Measurements from ENCODE around the gene TMEM115.

DNA sequence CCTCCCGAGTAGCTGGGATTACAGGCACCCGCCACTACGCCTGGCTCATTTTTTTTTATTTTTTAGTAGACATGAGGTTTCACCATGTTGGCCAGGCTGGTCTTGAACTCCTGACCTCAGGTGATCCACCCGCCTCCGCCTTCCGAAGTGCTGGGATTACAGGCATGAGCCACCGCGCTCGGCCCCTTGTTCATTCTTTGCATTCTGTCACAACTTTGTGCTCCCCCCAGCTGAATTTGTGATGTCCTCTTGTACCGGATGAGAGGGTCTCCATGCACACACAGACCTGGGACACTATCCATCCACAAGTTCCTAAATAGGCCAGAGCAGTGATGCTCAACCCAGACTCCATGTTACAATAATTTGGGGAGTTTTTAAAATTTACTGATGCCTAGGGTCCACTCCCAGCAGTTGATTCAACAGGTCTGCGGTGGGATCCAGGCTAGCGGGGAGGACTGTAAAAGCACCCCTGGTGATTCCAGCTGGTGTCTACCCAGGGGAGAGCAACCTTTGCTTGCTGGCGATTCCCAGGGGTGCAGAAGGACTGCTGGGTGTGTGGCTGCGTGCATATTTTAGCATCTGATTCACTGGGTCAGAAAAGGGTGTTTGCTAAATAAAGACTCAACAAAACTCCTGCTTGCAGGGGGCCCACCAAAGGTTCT is 19.7 kb downstream of the TMEM115 start:
- TF ChIP-seq, protein P1, sequence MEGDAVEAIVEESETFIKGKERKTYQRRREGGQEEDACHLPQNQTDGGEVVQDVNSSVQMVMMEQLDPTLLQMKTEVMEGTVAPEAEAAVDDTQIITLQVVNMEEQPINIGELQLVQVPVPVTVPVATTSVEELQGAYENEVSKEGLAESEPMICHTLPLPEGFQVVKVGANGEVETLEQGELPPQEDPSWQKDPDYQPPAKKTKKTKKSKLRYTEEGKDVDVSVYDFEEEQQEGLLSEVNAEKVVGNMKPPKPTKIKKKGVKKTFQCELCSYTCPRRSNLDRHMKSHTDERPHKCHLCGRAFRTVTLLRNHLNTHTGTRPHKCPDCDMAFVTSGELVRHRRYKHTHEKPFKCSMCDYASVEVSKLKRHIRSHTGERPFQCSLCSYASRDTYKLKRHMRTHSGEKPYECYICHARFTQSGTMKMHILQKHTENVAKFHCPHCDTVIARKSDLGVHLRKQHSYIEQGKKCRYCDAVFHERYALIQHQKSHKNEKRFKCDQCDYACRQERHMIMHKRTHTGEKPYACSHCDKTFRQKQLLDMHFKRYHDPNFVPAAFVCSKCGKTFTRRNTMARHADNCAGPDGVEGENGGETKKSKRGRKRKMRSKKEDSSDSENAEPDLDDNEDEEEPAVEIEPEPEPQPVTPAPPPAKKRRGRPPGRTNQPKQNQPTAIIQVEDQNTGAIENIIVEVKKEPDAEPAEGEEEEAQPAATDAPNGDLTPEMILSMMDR (IDR thresholded peaks at IDR 0.05; ENCODE audit: insufficient read depth, low read length): no peak
- TF ChIP-seq GABPA (IDR thresholded peaks at IDR 0.05; ENCODE audit: low read depth): no peak

Measured in HL-60 (cell line).